ENCODE data around the gene DOK6.
A peak's percentile ranks its signal among the peaks of the same experiment; 100 is the strongest.

Gene DOK6

DNA sequence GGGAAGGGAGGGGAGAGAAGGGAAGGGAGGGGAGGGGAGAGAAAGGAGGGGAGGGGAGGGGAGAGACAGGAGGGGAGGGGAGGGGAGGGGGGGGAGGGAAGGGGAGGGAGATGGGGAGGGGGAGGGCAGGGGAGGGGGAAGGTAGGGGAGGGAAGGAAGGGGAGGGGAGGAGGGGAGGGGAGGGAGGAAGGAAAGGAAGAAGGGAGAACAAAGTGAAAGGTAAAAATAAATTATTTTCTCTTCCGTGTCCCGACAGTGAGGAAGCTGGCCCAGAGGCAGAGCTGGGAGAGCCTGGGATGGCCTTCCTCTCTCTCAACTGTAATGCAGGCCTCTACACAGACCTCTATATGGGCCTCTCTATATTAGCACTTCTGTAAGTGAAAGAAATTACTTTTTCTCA, 493.8 kb downstream of the DOK6 start:
- TF ChIP-seq, protein P1, sequence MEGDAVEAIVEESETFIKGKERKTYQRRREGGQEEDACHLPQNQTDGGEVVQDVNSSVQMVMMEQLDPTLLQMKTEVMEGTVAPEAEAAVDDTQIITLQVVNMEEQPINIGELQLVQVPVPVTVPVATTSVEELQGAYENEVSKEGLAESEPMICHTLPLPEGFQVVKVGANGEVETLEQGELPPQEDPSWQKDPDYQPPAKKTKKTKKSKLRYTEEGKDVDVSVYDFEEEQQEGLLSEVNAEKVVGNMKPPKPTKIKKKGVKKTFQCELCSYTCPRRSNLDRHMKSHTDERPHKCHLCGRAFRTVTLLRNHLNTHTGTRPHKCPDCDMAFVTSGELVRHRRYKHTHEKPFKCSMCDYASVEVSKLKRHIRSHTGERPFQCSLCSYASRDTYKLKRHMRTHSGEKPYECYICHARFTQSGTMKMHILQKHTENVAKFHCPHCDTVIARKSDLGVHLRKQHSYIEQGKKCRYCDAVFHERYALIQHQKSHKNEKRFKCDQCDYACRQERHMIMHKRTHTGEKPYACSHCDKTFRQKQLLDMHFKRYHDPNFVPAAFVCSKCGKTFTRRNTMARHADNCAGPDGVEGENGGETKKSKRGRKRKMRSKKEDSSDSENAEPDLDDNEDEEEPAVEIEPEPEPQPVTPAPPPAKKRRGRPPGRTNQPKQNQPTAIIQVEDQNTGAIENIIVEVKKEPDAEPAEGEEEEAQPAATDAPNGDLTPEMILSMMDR (IDR thresholded peaks at IDR 0.05; ENCODE audit: low read depth, low read length) = no peak
- no peak for TF ChIP-seq EZH2phosphoT487 (IDR thresholded peaks at IDR 0.05; ENCODE audit: low read depth)

DNA sequence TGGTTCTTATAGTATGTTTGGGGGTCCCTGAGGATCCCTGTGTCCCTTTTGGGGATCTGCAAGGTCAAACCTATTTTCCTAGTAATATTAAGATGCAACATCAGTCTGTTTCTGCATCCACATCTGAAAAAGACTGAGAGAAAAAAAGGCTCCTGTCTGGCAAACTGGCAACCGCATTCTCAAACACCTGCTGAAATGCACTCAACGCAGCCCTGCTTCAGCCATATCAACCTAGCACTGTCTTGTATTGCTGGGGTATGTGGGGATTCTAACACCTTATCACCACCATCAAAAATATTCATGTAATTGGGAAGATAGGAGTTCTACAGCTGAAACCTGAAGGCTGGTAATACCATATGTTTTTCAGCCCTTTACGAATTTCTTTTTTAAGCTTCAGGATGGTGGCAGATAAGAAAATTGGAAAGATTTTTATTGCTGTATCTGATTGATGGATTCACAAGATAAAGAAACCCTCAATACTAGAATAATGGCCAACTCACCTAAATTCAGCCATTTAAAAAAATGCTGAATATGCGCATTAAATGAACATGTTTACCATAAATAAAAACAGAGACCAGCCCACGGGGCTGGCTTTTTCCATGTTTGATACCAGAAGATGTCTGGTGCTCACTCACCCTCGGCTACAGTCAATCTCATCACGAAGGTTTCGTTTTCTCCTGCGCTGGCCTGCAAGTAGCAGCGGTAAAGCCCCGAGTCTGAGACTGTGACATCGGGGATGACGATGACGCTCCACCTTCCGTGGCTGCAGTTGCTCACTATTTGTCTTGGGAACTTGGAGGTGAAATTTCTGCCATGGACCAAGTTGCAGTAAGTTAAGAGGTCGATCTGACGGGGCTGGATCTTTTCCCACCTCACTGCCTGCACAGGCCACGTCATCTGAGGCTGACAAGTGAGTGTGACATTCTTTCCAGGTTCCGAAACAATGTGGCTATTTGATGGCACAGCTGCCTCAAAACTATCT, 494.7 kb downstream of the DOK6 start:
- H3K36me3 ChIP-seq (replicated peaks; ENCODE audit: low read depth, low read length) = peaks cover 17% of the 10 kb centered on the region
- peaks cover 3% of the 10 kb centered on the region; the same call in 1 of the 2 replicates for H3K9me3 ChIP-seq (ENCODE audit: insufficient read depth, low read length)
- no peaks in the 10 kb centered on the region for H3K79me2 ChIP-seq (ENCODE audit: low read length)
- TF ChIP-seq EZH2phosphoT487 (IDR thresholded peaks at IDR 0.05; ENCODE audit: low read depth) = no peak
- TF ChIP-seq, protein P1 (IDR thresholded peaks at IDR 0.05; ENCODE audit: low read depth, low read length) = no peak
- H3K4me1 ChIP-seq (ENCODE audit: low read length) = peaks cover 24% of the 10 kb centered on the region
- H3K9ac ChIP-seq (ENCODE audit: low read length) = no peak overlapping the region
- no peak overlapping the region for H3K4me3 ChIP-seq (ENCODE audit: low read length)
- H3K27ac ChIP-seq (ENCODE audit: low read length) = no peak overlapping the region
- no peaks in the 10 kb centered on the region for H3K27me3 ChIP-seq (ENCODE audit: low read depth, low read length)
- H3K4me2 ChIP-seq (ENCODE audit: low read length) = no peak overlapping the region
- no peak overlapping the region for H2AFZ ChIP-seq (ENCODE audit: low read depth, low read length)
- no peaks in the 10 kb centered on the region for H4K20me1 ChIP-seq (ENCODE audit: insufficient read depth, low read length)

More for the DNA sequence above, 493.8 kb downstream of the DOK6 start:
- H3K9ac ChIP-seq (ENCODE audit: low read length) = no peak overlapping the region
- no peaks in the 10 kb centered on the region for H3K9me3 ChIP-seq (ENCODE audit: insufficient read depth, low read length)
- H3K36me3 ChIP-seq (replicated peaks; ENCODE audit: low read depth, low read length) = peaks cover 17% of the 10 kb centered on the region
- no peak overlapping the region for H3K4me3 ChIP-seq (ENCODE audit: low read length)
- peaks cover 24% of the 10 kb centered on the region for H3K4me1 ChIP-seq (ENCODE audit: low read length)
- H2AFZ ChIP-seq (ENCODE audit: low read depth, low read length) = no peak overlapping the region
- no peaks in the 10 kb centered on the region for H3K27me3 ChIP-seq (ENCODE audit: low read depth, low read length)
- no peak overlapping the region for H3K4me2 ChIP-seq (ENCODE audit: low read length)
- no peaks in the 10 kb centered on the region for H3K79me2 ChIP-seq (ENCODE audit: low read length)
- no peaks in the 10 kb centered on the region for H4K20me1 ChIP-seq (ENCODE audit: insufficient read depth, low read length)
- no peak overlapping the region for H3K27ac ChIP-seq (ENCODE audit: low read length)

DNA sequence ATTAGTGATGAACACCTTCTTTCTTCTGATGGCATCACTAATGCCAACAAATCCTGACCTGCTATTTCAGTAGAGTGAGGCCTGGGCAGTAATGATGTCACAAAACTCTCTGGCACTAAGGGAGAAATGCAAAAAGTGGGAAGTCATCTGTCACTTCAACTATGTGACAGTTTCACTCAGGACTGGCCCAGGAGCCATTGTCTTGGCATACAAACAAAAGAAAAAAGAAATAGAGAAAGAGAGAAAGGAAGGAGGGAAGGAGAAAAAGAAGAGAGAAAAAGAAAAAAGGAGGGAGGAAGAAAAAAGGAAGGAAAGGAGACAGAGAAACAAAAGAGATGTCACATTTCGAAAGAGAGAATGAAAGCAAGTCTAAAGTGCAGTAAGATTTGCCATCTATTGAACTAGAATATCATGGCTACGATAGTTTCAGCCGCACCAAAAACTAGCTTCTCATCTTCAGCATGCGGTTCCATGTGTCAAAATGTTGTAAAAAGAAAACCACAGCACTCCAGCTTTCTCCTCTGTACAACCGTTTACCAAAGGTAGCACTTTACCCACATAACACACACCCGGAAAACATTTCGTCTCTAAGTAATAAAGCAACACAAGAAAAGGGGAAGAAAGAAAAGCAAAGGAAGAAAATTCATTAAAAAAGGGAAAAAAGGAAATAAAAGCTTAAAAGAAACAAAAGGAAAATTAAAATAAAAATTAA, 496.9 kb downstream of the DOK6 start:
- peak overlapping the region; percentile 19; the same call in 1 of the 2 replicates for H2AFZ ChIP-seq (ENCODE audit: low read depth, low read length)
- H3K9me3 ChIP-seq (ENCODE audit: insufficient read depth, low read length) = peaks cover 3% of the 10 kb centered on the region; the same call in 1 of the 2 replicates
- H3K36me3 ChIP-seq (replicated peaks; ENCODE audit: low read depth, low read length) = peaks cover 8% of the 10 kb centered on the region
- H3K9ac ChIP-seq (ENCODE audit: low read length) = peak overlapping the region; percentile 16
- H3K79me2 ChIP-seq (ENCODE audit: low read length) = no peaks in the 10 kb centered on the region
- H3K27me3 ChIP-seq (ENCODE audit: low read depth, low read length) = no peaks in the 10 kb centered on the region
- TF ChIP-seq, protein P1 (IDR thresholded peaks at IDR 0.05; ENCODE audit: low read depth, low read length) = no peak
- no peak for TF ChIP-seq EZH2phosphoT487 (IDR thresholded peaks at IDR 0.05; ENCODE audit: low read depth)
- peak overlapping the region; percentile 33 for H3K4me3 ChIP-seq (ENCODE audit: low read length)
- peaks cover 41% of the 10 kb centered on the region for H3K4me1 ChIP-seq (ENCODE audit: low read length)
- H3K27ac ChIP-seq (ENCODE audit: low read length) = no peak overlapping the region
- H3K4me2 ChIP-seq (ENCODE audit: low read length) = peak overlapping the region; percentile 58
- no peaks in the 10 kb centered on the region for H4K20me1 ChIP-seq (ENCODE audit: insufficient read depth, low read length)

Data from OCI-LY3 (cell line).